Keratinocyte (primary cell): ENCODE data around the gene HSD17B4. TPM values are rescaled to one million over a fixed set of nuclear protein-coding genes. Genes with fewer than 3 reads are reported as not detected.
"Not testable (repeated sequence)": the region's sequence is repeated elsewhere in the genome, so short reads cannot be mapped to it uniquely, and the experiment has no call there.

Experiments
- DNase-seq: peaks from one replicate; pipeline ENCODE4 v3.0.0-alpha.2; 2011; ENCODE audit warnings: low read depth, missing footprints, low spot score
- FAIRE-seq: peaks from 2 replicates; lab custom pipeline; 2011; peaks lifted over from hg19 to GRCh38; lab: Jason Lieb, UNC
- H2AFZ ChIP-seq: 2 replicates; pipeline ENCODE4 v1.6.0; 2012; ENCODE audit warnings: low read length, control low read depth, inconsistent platforms; ENCODE audit not compliant: control insufficient read depth
- H3K27ac ChIP-seq: 2 replicates; pipeline ENCODE4 v1.5.1; 2011; ENCODE audit warnings: low read length; ENCODE audit not compliant: control insufficient read depth, insufficient read depth
- H3K27me3 ChIP-seq: 3 replicates; pipeline ENCODE4 v1.6.0; 2011; ENCODE audit warnings: low read length; ENCODE audit not compliant: control insufficient read depth, insufficient read depth; ENCODE audit errors: extremely low read depth
- H3K36me3 ChIP-seq, 2 experiments: 2 replicates in 1 of 2; 3 replicates in 1 of 2; pipeline ENCODE4 v1.5.1; 2011; ENCODE audit warnings: low read length in 2 of 2, mild to moderate bottlenecking in 1 of 2; ENCODE audit not compliant: control insufficient read depth in 2 of 2, insufficient read depth in 2 of 2; ENCODE audit errors: extremely low read depth in 1 of 2
- H3K4me1 ChIP-seq: 3 replicates; pipeline ENCODE4 v1.5.1; 2011; ENCODE audit warnings: low read length; ENCODE audit not compliant: control insufficient read depth, insufficient read depth; ENCODE audit errors: extremely low read depth
- H3K4me2 ChIP-seq: 3 replicates; pipeline ENCODE4 v1.6.0; 2011; ENCODE audit warnings: low read depth, low read length; ENCODE audit not compliant: control insufficient read depth, insufficient read depth; ENCODE audit errors: extremely low read depth
- H3K4me3 ChIP-seq, 3 experiments: fragments of 200-600 bp in 1 of 3; sonication (generic) in 1 of 3; 2 replicates in 2 of 3; 3 replicates in 1 of 3; pipeline ENCODE4 v1.5.1; 2011 to 2016; ENCODE audit warnings: low read length in 3 of 3, mild to moderate bottlenecking in 3 of 3, control low read depth in 2 of 3, inconsistent platforms in 1 of 3, low read depth in 1 of 3, mixed read lengths in 1 of 3, mixed run types in 1 of 3, moderate library complexity in 1 of 3; ENCODE audit not compliant: control insufficient read depth in 2 of 3, insufficient read depth in 2 of 3; ENCODE audit errors: extremely low read depth in 1 of 3
- H3K79me2 ChIP-seq: 2 replicates; pipeline ENCODE4 v1.6.0; 2012; ENCODE audit warnings: low read length; ENCODE audit not compliant: control insufficient read depth, insufficient read depth
- H3K9ac ChIP-seq: 3 replicates; pipeline ENCODE4 v1.6.0; 2011; ENCODE audit warnings: low read length; ENCODE audit not compliant: control insufficient read depth, insufficient read depth; ENCODE audit errors: extremely low read depth
- H3K9me1 ChIP-seq: 3 replicates; pipeline ENCODE4 v1.6.0; 2011; ENCODE audit warnings: low read length; ENCODE audit not compliant: control insufficient read depth, insufficient read depth; ENCODE audit errors: extremely low read depth
- H3K9me3 ChIP-seq: 2 replicates; pipeline ENCODE4 v1.5.1; 2012; ENCODE audit warnings: low read depth, low read length; ENCODE audit not compliant: control insufficient read depth
- H4K20me1 ChIP-seq: 3 replicates; pipeline ENCODE4 v1.6.0; 2011; ENCODE audit warnings: low read length; ENCODE audit not compliant: control insufficient read depth, insufficient read depth; ENCODE audit errors: extremely low read depth
- EZH2 ChIP-seq: IDR thresholded peaks from one replicate; pipeline ENCODE4 v1.6.1; 2012; ENCODE audit warnings: inconsistent platforms, mild to moderate bottlenecking, low read length, moderate library complexity
- dilution Hi-C: fragments of 300-500 bp; cut with MboI; formaldehyde crosslinking; loops from one replicate; pipeline ENCODE4 v1.7.0; 2020; ENCODE audit warnings: low sequenced_read_pairs; ENCODE audit not compliant: extremely low pct_ligation_motif_present
- polyA plus RNA-seq, 5 experiments: library from polyadenylated mRNA; depleted of rRNA in 3 of 5; stranded (reverse) in 3 of 5; stranded (forward) in 1 of 5; unstranded in 1 of 5; fragments of >200 nt; gene quantifications; 1 replicate in 1 of 5; 2 replicates in 3 of 5; 3 replicates in 1 of 5; pipeline versions ENCODE4 v1.2.1 to v1.2.3, GENCODE V29; 2011 to 2012; ENCODE audit warnings: missing spikeins in 2 of 5, low read depth in 1 of 5, low replicate concordance in 1 of 5
- TF ChIP-seq, protein P1 (sequence below), 3 experiments: IDR thresholded peaks in 1 of 3; conservative IDR thresholded peaks in 1 of 3; optimal IDR thresholded peaks in 1 of 3; 2 replicates in 2 of 3; 3 replicates in 1 of 3; pipeline versions ENCODE3 to v1.5.1; 2011; ENCODE audit warnings: low read length in 3 of 3, mild to moderate bottlenecking in 3 of 3, moderate library complexity in 2 of 3, control low read depth in 1 of 3, inconsistent platforms in 1 of 3; ENCODE audit not compliant: insufficient read depth in 2 of 3; ENCODE audit errors: extremely low read depth in 1 of 3

The HSD17B4 gene
- polyA plus RNA-seq, 1 donor (not counting 4 experiments of a cell fraction or from before 2014, with no cell fraction given) = 154 TPM

DNA sequence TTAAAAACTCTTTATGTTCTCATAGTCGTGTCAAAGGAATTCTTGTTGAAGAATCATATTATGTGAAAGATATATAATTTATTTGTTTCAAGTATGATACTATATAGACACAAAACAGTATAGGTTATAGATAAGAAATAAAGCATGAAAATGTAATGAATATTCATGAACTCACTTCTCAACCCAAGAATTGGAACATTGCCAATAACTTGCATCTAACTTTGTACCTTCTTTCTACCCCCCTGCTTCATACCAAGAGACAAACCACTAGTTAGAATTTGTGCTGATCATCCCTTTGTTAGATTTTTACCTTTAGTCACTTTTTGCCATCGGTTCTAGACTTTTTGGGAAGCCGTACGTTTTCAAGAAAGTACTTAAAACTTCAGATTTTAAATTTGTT lies 32.6 kb downstream of the HSD17B4 start:
- Histone ChIP-seq H3K27me3 (no peaks in the 10 kb centered on the region), H2AFZ (no peak overlapping the region), H3K9me3 (no peaks in the 10 kb centered on the region), H3K4me1 (no peaks in the 10 kb centered on the region), H3K79me2 (no peaks in the 10 kb centered on the region), H4K20me1 (no peaks in the 10 kb centered on the region), H3K4me2 (no peak overlapping the region), H3K36me3 (peaks cover 3 to 5% of the 10 kb centered on the region in 2 experiments), H3K9ac (no peak overlapping the region), H3K4me3 (no peak overlapping the region), H3K9me1 (no peaks in the 10 kb centered on the region), H3K27ac (no peak overlapping the region)
- dilution Hi-C loops = no loop called here
- TF ChIP-seq, protein P1, sequence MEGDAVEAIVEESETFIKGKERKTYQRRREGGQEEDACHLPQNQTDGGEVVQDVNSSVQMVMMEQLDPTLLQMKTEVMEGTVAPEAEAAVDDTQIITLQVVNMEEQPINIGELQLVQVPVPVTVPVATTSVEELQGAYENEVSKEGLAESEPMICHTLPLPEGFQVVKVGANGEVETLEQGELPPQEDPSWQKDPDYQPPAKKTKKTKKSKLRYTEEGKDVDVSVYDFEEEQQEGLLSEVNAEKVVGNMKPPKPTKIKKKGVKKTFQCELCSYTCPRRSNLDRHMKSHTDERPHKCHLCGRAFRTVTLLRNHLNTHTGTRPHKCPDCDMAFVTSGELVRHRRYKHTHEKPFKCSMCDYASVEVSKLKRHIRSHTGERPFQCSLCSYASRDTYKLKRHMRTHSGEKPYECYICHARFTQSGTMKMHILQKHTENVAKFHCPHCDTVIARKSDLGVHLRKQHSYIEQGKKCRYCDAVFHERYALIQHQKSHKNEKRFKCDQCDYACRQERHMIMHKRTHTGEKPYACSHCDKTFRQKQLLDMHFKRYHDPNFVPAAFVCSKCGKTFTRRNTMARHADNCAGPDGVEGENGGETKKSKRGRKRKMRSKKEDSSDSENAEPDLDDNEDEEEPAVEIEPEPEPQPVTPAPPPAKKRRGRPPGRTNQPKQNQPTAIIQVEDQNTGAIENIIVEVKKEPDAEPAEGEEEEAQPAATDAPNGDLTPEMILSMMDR (optimal IDR thresholded peaks at IDR 0.05 in 1 of 3, IDR thresholded peaks at IDR 0.05 in 1 of 3, conservative IDR thresholded peaks at IDR 0.05 in 1 of 3; ENCODE audit: extremely low read depth in 1 of 3, insufficient read depth in 2 of 3, low read length in 3 of 3) = no peak
- no peak for TF ChIP-seq EZH2
- FAIRE-seq (no peak), DNase-seq (no peak)

DNA sequence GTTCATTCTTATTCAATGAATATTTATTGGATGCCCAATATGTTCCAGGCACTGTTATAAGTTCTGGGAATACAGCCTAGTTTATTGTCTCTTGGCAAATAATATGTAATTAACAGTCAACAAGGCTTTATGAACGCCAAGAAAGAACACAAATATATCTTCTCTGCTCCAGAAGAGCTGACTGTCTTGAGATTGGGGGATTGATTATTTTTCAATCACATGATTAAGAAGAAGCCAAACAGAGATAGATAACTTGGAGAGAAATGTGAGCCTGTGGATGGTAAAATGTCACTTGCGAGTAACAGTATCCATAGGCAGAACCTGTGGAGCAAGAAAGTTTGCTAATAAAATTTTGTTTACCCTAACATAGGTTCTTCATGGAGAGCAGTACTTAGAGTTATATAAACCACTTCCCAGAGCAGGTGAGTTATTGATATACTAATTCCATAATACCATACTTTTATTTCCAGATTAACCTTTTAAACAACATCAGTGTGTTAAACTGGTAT lies 49.4 kb downstream of the HSD17B4 start:
- TF ChIP-seq, protein P1 (optimal IDR thresholded peaks at IDR 0.05 in 1 of 3, IDR thresholded peaks at IDR 0.05 in 1 of 3, conservative IDR thresholded peaks at IDR 0.05 in 1 of 3; ENCODE audit: extremely low read depth in 1 of 3, insufficient read depth in 2 of 3, low read length in 3 of 3) = no peak
- TF ChIP-seq EZH2 = no peak

DNA sequence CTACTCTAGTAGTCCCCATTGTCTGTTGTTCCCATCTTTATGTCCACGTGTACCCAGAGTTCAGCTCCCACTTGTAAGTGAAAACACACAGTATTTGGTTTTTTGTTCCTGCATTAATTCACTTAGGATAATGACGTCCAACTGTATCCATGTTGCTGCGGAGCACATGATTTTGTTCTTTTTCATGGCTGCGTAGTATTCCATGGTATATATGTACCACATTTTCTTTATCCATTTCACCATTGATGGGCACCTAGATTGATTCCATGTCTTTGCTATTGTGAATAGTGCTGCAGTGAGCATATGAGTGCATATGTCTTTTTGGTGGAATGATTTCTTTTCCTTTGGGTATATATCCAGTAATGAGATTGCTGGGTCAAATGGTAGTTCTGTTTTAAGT lies 51.6 kb downstream of the HSD17B4 start:
- DNase-seq, H4K20me1 ChIP-seq, H3K27ac ChIP-seq, H3K9ac ChIP-seq, H3K9me1 ChIP-seq, H3K4me3 ChIP-seq, H3K4me1 ChIP-seq, H3K4me2 ChIP-seq, H3K9me3 ChIP-seq, H3K79me2 ChIP-seq, H3K36me3 ChIP-seq, FAIRE-seq, H3K27me3 ChIP-seq, H2AFZ ChIP-seq, dilution Hi-C loops: not testable (repeated sequence)

More for the DNA sequence above, 49.4 kb downstream of the HSD17B4 start:
- Histone ChIP-seq H4K20me1 (no peaks in the 10 kb centered on the region), H3K9me3 (peaks cover 4% of the 10 kb centered on the region), H3K36me3 (peaks cover 0 to 4% of the 10 kb centered on the region in 2 experiments), H3K4me3 (no peak overlapping the region), H3K27ac (no peak overlapping the region), H3K9ac (no peak overlapping the region), H3K4me2 (no peak overlapping the region), H2AFZ (no peak overlapping the region), H3K9me1 (no peaks in the 10 kb centered on the region), H3K27me3 (no peaks in the 10 kb centered on the region), H3K79me2 (no peaks in the 10 kb centered on the region), H3K4me1 (no peaks in the 10 kb centered on the region)
- FAIRE-seq (no peak), DNase-seq (no peak)
- dilution Hi-C loops = no loop called here
